B cell (primary cell): ENCODE data around the gene BRD9. TPM values are rescaled to one million over a fixed set of nuclear protein-coding genes. Genes with fewer than 3 reads are reported as not detected.

Experiments used
- ATAC-seq: fragments of 200-7000 bp; cut with Tn5 transposase; one replicate; pipeline ENCODE4 v1.10.0; 2021; ENCODE audit warnings: low read depth, mild to moderate bottlenecking, moderate number of reproducible peaks, moderate library complexity
- CTCF ChIA-PET: fragments of 350-600 bp; sonication (Branson Sonifier 250); formaldehyde crosslinking; loops from one replicate; lab custom pipeline; 2021; ENCODE audit warnings: antibody characterized with exemption, inconsistent platforms; lab: Charles Lee
- POLR2A ChIA-PET: fragments of 350-600 bp; sonication (Branson Sonifier 250); formaldehyde crosslinking; loops from one replicate; lab custom pipeline; 2021; ENCODE audit warnings: antibody characterized with exemption; lab: Charles Lee
- DNase-seq: peaks from one replicate; pipeline ENCODE4 v3.0.0; 2013
- H2AFZ ChIP-seq: 2 replicates; pipeline ENCODE4 v1.6.1; 2012; ENCODE audit warnings: mild to moderate bottlenecking, low read depth, low read length; ENCODE audit not compliant: insufficient read depth, poor library complexity, severe bottlenecking
- H3K27ac ChIP-seq, 2 donors: 1 replicate in 1 of 2; 2 replicates in 1 of 2; pipeline ENCODE4 v1.5.1; 2012 to 2013; ENCODE audit warnings: low read length in 2 of 2, mild to moderate bottlenecking in 2 of 2, moderate library complexity in 1 of 2
- H3K27me3 ChIP-seq, 4 experiments: fragments of 200-600 bp in 1 of 4; sonication (generic) in 1 of 4; replicated peaks in 1 of 4; 1 replicate in 2 of 4; 2 replicates in 2 of 4; pipeline versions ENCODE4 v1.6.1 to v1.7.0; 2013 to 2016; ENCODE audit warnings: low read length in 3 of 4, mild to moderate bottlenecking in 2 of 4, mixed read lengths in 1 of 4, moderate library complexity in 1 of 4; ENCODE audit not compliant: insufficient read depth in 4 of 4, control insufficient read depth in 3 of 4; ENCODE audit errors: control extremely low read depth in 1 of 4
- H3K36me3 ChIP-seq, 2 experiments: replicated peaks in 1 of 2; 1 replicate in 1 of 2; 2 replicates in 1 of 2; pipeline versions ENCODE4 v1.6.1 to v1.7.1; 2013; ENCODE audit warnings: low read length in 1 of 2; ENCODE audit not compliant: insufficient read depth in 2 of 2, control insufficient read depth in 1 of 2; ENCODE audit errors: control extremely low read depth in 1 of 2, extremely low read depth in 1 of 2
- H3K4me1 ChIP-seq, 2 donors: fragments of 200-600 bp in 1 of 2; sonication (generic) in 1 of 2; 1 replicate in 1 of 2; 2 replicates in 1 of 2; pipeline versions ENCODE4 v1.5.1 to v1.6.1; 2013 to 2017; ENCODE audit warnings: low read length in 2 of 2; ENCODE audit not compliant: control insufficient read depth in 2 of 2, insufficient read depth in 2 of 2
- H3K4me2 ChIP-seq: replicated peaks from 2 replicates; pipeline ENCODE3; 2012; ENCODE audit warnings: mild to moderate bottlenecking, low read depth, low read length; ENCODE audit not compliant: poor library complexity, severe bottlenecking
- H3K4me3 ChIP-seq, 5 experiments: fragments of 200-600 bp in 1 of 5; sonication (generic) in 1 of 5; 1 replicate in 3 of 5; 2 replicates in 2 of 5; pipeline versions ENCODE4 v1.5.1 to v1.7.0; 2011 to 2016; ENCODE audit warnings: low read length in 4 of 5, mild to moderate bottlenecking in 4 of 5, low read depth in 2 of 5, control low read depth in 1 of 5, moderate library complexity in 1 of 5; ENCODE audit not compliant: insufficient read depth in 1 of 5; ENCODE audit errors: control extremely low read depth in 1 of 5, extremely low read depth in 1 of 5
- H3K79me2 ChIP-seq: fragments of 200-600 bp; sonication (generic); one replicate; pipeline ENCODE4 v1.6.0; 2016; ENCODE audit warnings: low read length; ENCODE audit not compliant: control insufficient read depth, insufficient read depth
- H3K9ac ChIP-seq: fragments of 200-600 bp; sonication (generic); 2 replicates; pipeline ENCODE4 v1.6.1; 2017; ENCODE audit warnings: mild to moderate bottlenecking, low read length, moderate library complexity
- H3K9me3 ChIP-seq, 3 donors: one replicate each; pipeline versions ENCODE4 v1.6.1 to v1.7.1; 2013; ENCODE audit warnings: low read length in 2 of 3; ENCODE audit not compliant: control insufficient read depth in 2 of 3, insufficient read depth in 1 of 3; ENCODE audit errors: control extremely low read depth in 1 of 3
- H4K20me1 ChIP-seq: 2 replicates; pipeline ENCODE4 v1.6.0; 2012; ENCODE audit warnings: mild to moderate bottlenecking, low read length; ENCODE audit not compliant: insufficient read depth, control insufficient read depth, poor library complexity, severe bottlenecking
- H3K27ac Mint-ChIP-seq: one replicate; pipeline ENCODE4 v1.8.0; 2021; ENCODE audit warnings: mixed read lengths
- H3K27me3 Mint-ChIP-seq: one replicate; pipeline ENCODE4 v1.8.0; 2021; ENCODE audit warnings: mixed read lengths
- H3K4me1 Mint-ChIP-seq: one replicate; pipeline ENCODE4 v1.8.0; 2021; ENCODE audit warnings: mixed read lengths
- H3K4me3 Mint-ChIP-seq: one replicate; pipeline ENCODE4 v1.8.0; 2021; ENCODE audit warnings: mixed read lengths
- H3K9me3 Mint-ChIP-seq: one replicate; pipeline ENCODE4 v1.8.0; 2022; ENCODE audit warnings: mixed read lengths; ENCODE audit not compliant: insufficient read depth
- CTCF ChIP-seq: fragments of 200-600 bp; IDR thresholded peaks from one replicate; pipeline ENCODE4 v1.8.0; 2022; ENCODE audit warnings: antibody characterized with exemption, mild to moderate bottlenecking
- EZH2 ChIP-seq: IDR thresholded peaks from 2 replicates; pipeline ENCODE4 v1.6.1; 2012; ENCODE audit warnings: borderline replicate concordance, low read depth, mild to moderate bottlenecking, moderate library complexity, low read length; ENCODE audit not compliant: insufficient read depth, poor library complexity, severe bottlenecking
- WGBS: methylation state at CpG from one replicate; pipeline ENCODE4 v1.1.5; 2013; ENCODE audit warnings: missing lambda C conversion rate; ENCODE audit not compliant: insufficient coverage; 5-methylcytosine and 5-hydroxymethylcytosine counted together
- intact Hi-C: fragments of 100-400 bp; cut with micrococcal nuclease; formaldehyde crosslinking; loops from one replicate; pipeline ENCODE4 v1.10.0; 2022
- polyA plus RNA-seq: library from polyadenylated mRNA; depleted of rRNA; stranded (reverse); fragments of >200 nt; gene quantifications from 2 replicates; pipeline ENCODE4 v1.2.3, GENCODE V29; 2012
- total RNA-seq, 2 donors: library from RNA; stranded (reverse); fragments of 120-200 nt in 1 of 2; gene quantifications; 1 replicate in 1 of 2; 2 replicates in 1 of 2; pipeline versions ENCODE4 v1.2.3 to v1.2.4, GENCODE V29; 2013 to 2022

Gene BRD9
- total and polyA plus RNA-seq, 2 donors (not counting 1 experiment from before 2014, with no cell fraction given): 28.3 to 68.6 TPM

- TF ChIP-seq CTCF: no peak
- no peak for TF ChIP-seq EZH2
- Mint-ChIP-seq H3K4me1 (no peaks in the 10 kb centered on the region), H3K27ac (no peak overlapping the region), H3K4me3 (no peak overlapping the region), H3K9me3 (no peaks in the 10 kb centered on the region), H3K27me3 (no peaks in the 10 kb centered on the region)
- Histone ChIP-seq H3K27ac (no peak overlapping the region), H3K27me3 (no peaks in the 10 kb centered on the region), H3K4me2 (no peak overlapping the region), H3K79me2 (no peaks in the 10 kb centered on the region), H3K36me3 (no peaks in the 10 kb centered on the region), H3K9ac (no peak overlapping the region), H3K4me3 (no peak overlapping the region), H4K20me1 (no peaks in the 10 kb centered on the region), H3K4me1 (no peaks in the 10 kb centered on the region), H3K9me3 (no peaks in the 10 kb centered on the region), H2AFZ (no peak overlapping the region)
- POLR2A ChIA-PET: no interaction called here
- intact Hi-C loops: no loop called here
- CTCF ChIA-PET: interaction anchor here (1.2 to 1.9 kb wide), 2 partner anchors 10 to 11 kb away, joined by 3 to 6 read pairs; no protein-coding TSS in a partner anchor
- ATAC-seq (no peak), DNase-seq (no peak)
- WGBS: 95% methylated on average over 14 of the region's 14 CpGs
Measured at GRCh38 chr5:914174-914573, 21.6 kb upstream of the BRD9 start.

GRCh38 chr5:912280-913091, 19.9 kb upstream of the BRD9 start:
- Mint-ChIP-seq H3K9me3 (no peaks in the 10 kb centered on the region), H3K4me1 (no peaks in the 10 kb centered on the region), H3K27ac (peak overlapping the region; percentile 12), H3K27me3 (no peaks in the 10 kb centered on the region), H3K4me3 (peak overlapping the region; percentile 15)
- no peaks in the 10 kb centered on the region for H3K9me3 ChIP-seq
- WGBS: 93% methylated on average over 44 of the region's 44 CpGs
- no peak overlapping the region for H3K27ac ChIP-seq
- ChIA-PET CTCF (interaction anchor here (1.9 kb wide), 1 partner anchor 10 kb away, joined by 6 read pairs; no protein-coding TSS in a partner anchor), POLR2A (no interaction called here)
- H3K4me2 ChIP-seq: no peak overlapping the region
- H4K20me1 ChIP-seq: no peaks in the 10 kb centered on the region
- ATAC-seq: peak; percentile 45
- no peak overlapping the region for H3K4me3 ChIP-seq
- no peak for DNase-seq
- H3K36me3 ChIP-seq: no peaks in the 10 kb centered on the region
- H3K9ac ChIP-seq: no peak overlapping the region
- no peak overlapping the region for H2AFZ ChIP-seq
- intact Hi-C loops: no loop called here
- H3K4me1 ChIP-seq: no peaks in the 10 kb centered on the region
- TF ChIP-seq CTCF: no peak
- no peak for TF ChIP-seq EZH2
- no peaks in the 10 kb centered on the region for H3K27me3 ChIP-seq
- H3K79me2 ChIP-seq: no peaks in the 10 kb centered on the region
